Measurements from ENCODE around the gene KCNJ5.

The KCNJ5 gene

GRCh38 chr11:128937480-128937879 is 46.3 kb downstream of the KCNJ5 start:
- no peak for DNase-seq (ENCODE audit: low read depth)
- H3K4me3 ChIP-seq (ENCODE audit: low read length): no peak overlapping the region
- no peak for TF ChIP-seq CTCF (conservative IDR thresholded peaks at IDR 0.05; ENCODE audit: low read depth, low read length)

GRCh38 chr11:128938156-128938885 is 47.2 kb downstream of the KCNJ5 start:
- H3K4me3 ChIP-seq (ENCODE audit: low read length): no peak overlapping the region
- TF ChIP-seq CTCF (conservative IDR thresholded peaks at IDR 0.05; ENCODE audit: low read depth, low read length): no peak
- no peak for DNase-seq (ENCODE audit: low read depth)

GRCh38 chr11:128939591-128939990 is 48.4 kb downstream of the KCNJ5 start:
- no peak for TF ChIP-seq CTCF (conservative IDR thresholded peaks at IDR 0.05; ENCODE audit: low read depth, low read length)
- H3K4me3 ChIP-seq (ENCODE audit: low read length): no peak overlapping the region
- DNase-seq (ENCODE audit: low read depth): no peak

- TF ChIP-seq CTCF (conservative IDR thresholded peaks at IDR 0.05; ENCODE audit: low read depth, low read length): no peak
- H3K4me3 ChIP-seq (ENCODE audit: low read length): no peak overlapping the region
- DNase-seq (ENCODE audit: low read depth): no peak
These were observed 49.0 kb downstream of the KCNJ5 start for GRCh38 chr11:128940156-128940555.

GRCh38 chr11:128940603-128941002 is 49.4 kb downstream of the KCNJ5 start:
- no peak for TF ChIP-seq CTCF (conservative IDR thresholded peaks at IDR 0.05; ENCODE audit: low read depth, low read length)
- H3K4me3 ChIP-seq (ENCODE audit: low read length): no peak overlapping the region
- no peak for DNase-seq (ENCODE audit: low read depth)

- no peak for DNase-seq (ENCODE audit: low read depth)
- no peak for TF ChIP-seq CTCF (conservative IDR thresholded peaks at IDR 0.05; ENCODE audit: low read depth, low read length)
- H3K4me3 ChIP-seq (ENCODE audit: low read length): no peak overlapping the region
These were observed 50.0 kb downstream of the KCNJ5 start for GRCh38 chr11:128941110-128941509.

GRCh38 chr11:128941573-128942271 is 50.6 kb downstream of the KCNJ5 start:
- H3K4me3 ChIP-seq (ENCODE audit: low read length): no peak overlapping the region
- no peak for TF ChIP-seq CTCF (conservative IDR thresholded peaks at IDR 0.05; ENCODE audit: low read depth, low read length)
- no peak for DNase-seq (ENCODE audit: low read depth)
